ENCODE data around the gene SVIP. TPM values are rescaled to one million over a fixed set of nuclear protein-coding genes. Genes with fewer than 3 reads are reported as not detected.

Gene SVIP
- total and polyA plus RNA-seq, 4 donors = 2.7 to 7.2 (median 4.8) TPM

DNA sequence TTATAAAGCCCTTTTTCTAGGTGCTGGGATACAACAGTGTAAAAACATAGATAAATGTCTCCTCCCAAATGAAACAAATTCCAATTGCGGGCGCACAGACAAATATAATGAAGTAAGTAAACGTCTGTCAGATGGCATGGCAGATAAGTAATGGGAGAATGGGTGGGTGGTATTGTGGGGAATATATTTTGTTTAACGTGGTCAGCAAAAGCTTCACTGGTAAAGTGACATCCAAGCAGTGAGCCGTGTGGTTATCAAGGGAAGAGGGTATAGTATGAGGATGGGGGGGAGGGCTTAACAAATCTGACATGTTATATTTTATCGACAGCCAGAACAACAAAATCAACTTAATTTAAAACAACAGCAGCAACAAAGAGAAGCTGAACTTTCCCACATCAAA is 1.2 kb downstream of the SVIP start:
- no peak for DNase-seq (ENCODE audit: low spot score)
- Histone ChIP-seq H3K9me3 (ENCODE audit: control insufficient read depth in 4 of 4, low read length in 3 of 4) (no peaks in the 10 kb centered on the region), H3K27ac (ENCODE audit: low read depth in 1 of 2, low read length in 2 of 2) (no peak overlapping the region), H3K27me3 (ENCODE audit: control insufficient read depth in 4 of 4, insufficient read depth in 4 of 4, low read length in 3 of 4) (no peaks in the 10 kb centered on the region), H3K9ac (ENCODE audit: low read depth in 1 of 2, low read length in 2 of 2) (no peak overlapping the region), H3K4me3 (ENCODE audit: low read depth in 1 of 3, low read length in 3 of 3) (no peak overlapping the region), H3K36me3 (ENCODE audit: control insufficient read depth in 4 of 4, insufficient read depth in 3 of 4, low read depth in 1 of 4, low read length in 3 of 4) (peaks cover 0 to under 1% (median 0%) of the 10 kb centered on the region in 4 donors), H3K4me1 (ENCODE audit: control insufficient read depth in 4 of 4, insufficient read depth in 4 of 4, low read length in 3 of 4) (peaks cover 2 to 16% (median 6%) of the 10 kb centered on the region in 4 donors)
- 62% methylated on average over 6 of the region's 6 CpGs for WGBS
- no peak for TF ChIP-seq RAD21 (IDR thresholded peaks at IDR 0.05)
- TF ChIP-seq GABPA (IDR thresholded peaks at IDR 0.05 in 1 of 2, conservative IDR thresholded peaks at IDR 0.05 in 1 of 2) = no peak

GRCh38 chr11:22822203-22822602 is 7.4 kb downstream of the SVIP start:
- Histone ChIP-seq H3K9me3 (ENCODE audit: control insufficient read depth in 4 of 4, low read length in 3 of 4) (no peaks in the 10 kb centered on the region), H3K36me3 (ENCODE audit: control insufficient read depth in 4 of 4, insufficient read depth in 3 of 4, low read depth in 1 of 4, low read length in 3 of 4) (peaks cover 0 to 5% (median 1%) of the 10 kb centered on the region in 4 donors), H3K27ac (ENCODE audit: low read depth in 1 of 2, low read length in 2 of 2) (no peak overlapping the region), H3K4me1 (ENCODE audit: control insufficient read depth in 4 of 4, insufficient read depth in 4 of 4, low read length in 3 of 4) (no peaks in the 10 kb centered on the region), H3K9ac (ENCODE audit: low read depth in 1 of 2, low read length in 2 of 2) (no peak overlapping the region), H3K4me3 (ENCODE audit: low read depth in 1 of 3, low read length in 3 of 3) (no peak overlapping the region), H3K27me3 (ENCODE audit: control insufficient read depth in 4 of 4, insufficient read depth in 4 of 4, low read length in 3 of 4) (no peaks in the 10 kb centered on the region)
- DNase-seq (ENCODE audit: low spot score) = no peak
- no peak for TF ChIP-seq SP1 (IDR thresholded peaks at IDR 0.05)
- no peak for TF ChIP-seq EGR1 (IDR thresholded peaks at IDR 0.05; ENCODE audit: low read depth in 2 of 2)
- TF ChIP-seq RAD21 (IDR thresholded peaks at IDR 0.05) = no peak
- no peak for TF ChIP-seq YY1 (IDR thresholded peaks at IDR 0.05)
- TF ChIP-seq, protein P1, sequence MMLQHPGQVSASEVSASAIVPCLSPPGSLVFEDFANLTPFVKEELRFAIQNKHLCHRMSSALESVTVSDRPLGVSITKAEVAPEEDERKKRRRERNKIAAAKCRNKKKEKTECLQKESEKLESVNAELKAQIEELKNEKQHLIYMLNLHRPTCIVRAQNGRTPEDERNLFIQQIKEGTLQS (IDR thresholded peaks at IDR 0.05) = no peak
- WGBS = over 99% methylated on average over 2 of the region's 2 CpGs

DNA sequence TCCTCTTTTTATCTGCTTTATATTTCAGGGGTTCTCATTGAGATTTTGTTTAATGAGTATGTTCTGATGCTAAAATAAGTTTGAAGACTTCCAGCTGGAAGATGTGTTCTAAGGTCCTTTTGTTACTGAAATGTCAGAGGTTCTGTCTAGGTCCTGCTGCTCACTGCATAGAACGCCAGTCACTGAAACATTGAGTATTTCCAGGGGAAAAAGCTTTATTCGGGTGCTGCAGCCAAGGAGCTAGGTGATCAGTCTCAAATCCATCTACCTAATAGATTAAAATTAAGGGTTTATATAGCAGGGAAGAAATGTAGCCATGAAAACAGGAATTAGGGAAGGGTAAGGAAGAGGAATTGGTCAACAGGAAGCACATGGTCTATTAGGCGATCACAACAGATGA is 19.7 kb downstream of the SVIP start:
- peaks cover 2 to 13% (median 7%) of the 10 kb centered on the region in 4 donors for H3K4me1 ChIP-seq (ENCODE audit: control insufficient read depth in 4 of 4, insufficient read depth in 4 of 4, low read length in 3 of 4)
- no peaks in the 10 kb centered on the region for H3K9me3 ChIP-seq (ENCODE audit: control insufficient read depth in 4 of 4, low read length in 3 of 4)
- TF ChIP-seq JUND (IDR thresholded peaks at IDR 0.05) = no peak
- no peak for TF ChIP-seq SP1 (IDR thresholded peaks at IDR 0.05)
- TF ChIP-seq, protein P2, sequence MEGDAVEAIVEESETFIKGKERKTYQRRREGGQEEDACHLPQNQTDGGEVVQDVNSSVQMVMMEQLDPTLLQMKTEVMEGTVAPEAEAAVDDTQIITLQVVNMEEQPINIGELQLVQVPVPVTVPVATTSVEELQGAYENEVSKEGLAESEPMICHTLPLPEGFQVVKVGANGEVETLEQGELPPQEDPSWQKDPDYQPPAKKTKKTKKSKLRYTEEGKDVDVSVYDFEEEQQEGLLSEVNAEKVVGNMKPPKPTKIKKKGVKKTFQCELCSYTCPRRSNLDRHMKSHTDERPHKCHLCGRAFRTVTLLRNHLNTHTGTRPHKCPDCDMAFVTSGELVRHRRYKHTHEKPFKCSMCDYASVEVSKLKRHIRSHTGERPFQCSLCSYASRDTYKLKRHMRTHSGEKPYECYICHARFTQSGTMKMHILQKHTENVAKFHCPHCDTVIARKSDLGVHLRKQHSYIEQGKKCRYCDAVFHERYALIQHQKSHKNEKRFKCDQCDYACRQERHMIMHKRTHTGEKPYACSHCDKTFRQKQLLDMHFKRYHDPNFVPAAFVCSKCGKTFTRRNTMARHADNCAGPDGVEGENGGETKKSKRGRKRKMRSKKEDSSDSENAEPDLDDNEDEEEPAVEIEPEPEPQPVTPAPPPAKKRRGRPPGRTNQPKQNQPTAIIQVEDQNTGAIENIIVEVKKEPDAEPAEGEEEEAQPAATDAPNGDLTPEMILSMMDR (IDR thresholded peaks at IDR 0.05; ENCODE audit: low read depth, low read length, missing input control) = no peak
- TF ChIP-seq, protein P1 (IDR thresholded peaks at IDR 0.05) = no peak
- TF ChIP-seq REST (IDR thresholded peaks at IDR 0.05) = no peak
- TF ChIP-seq YY1 (IDR thresholded peaks at IDR 0.05) = no peak
- WGBS = 94% methylated on average over 3 of the region's 3 CpGs
- H3K36me3 ChIP-seq (ENCODE audit: control insufficient read depth in 4 of 4, insufficient read depth in 3 of 4, low read depth in 1 of 4, low read length in 3 of 4) = peaks cover 2 to 18% (median 5%) of the 10 kb centered on the region in 4 donors
- DNase-seq (ENCODE audit: low spot score) = no peak
- H3K4me3 ChIP-seq (ENCODE audit: low read depth in 1 of 3, low read length in 3 of 3) = no peak overlapping the region
- no peaks in the 10 kb centered on the region for H3K27me3 ChIP-seq (ENCODE audit: control insufficient read depth in 4 of 4, insufficient read depth in 4 of 4, low read length in 3 of 4)
- H3K9ac ChIP-seq (ENCODE audit: low read depth in 1 of 2, low read length in 2 of 2) = no peak overlapping the region
- no peak overlapping the region for H3K27ac ChIP-seq (ENCODE audit: low read depth in 1 of 2, low read length in 2 of 2)
